Adrenal gland (tissue), 12 donors: Measurements from ENCODE around the gene C9orf50. TPM values are rescaled to one million over a fixed set of nuclear protein-coding genes. Genes with fewer than 3 reads are reported as not detected.

Source experiments
- DNase-seq, 7 donors: peaks; one replicate each; pipeline ENCODE4 v3.0.0-alpha.2; 2019 to 2020
- H3K27ac ChIP-seq, 5 donors: fragments of 200-600 bp; sonication (generic) in 4 of 5; 1 replicate in 3 of 5; 2 replicates in 2 of 5; pipeline versions ENCODE4 v1.5.1 to v1.8.0; 2016 to 2020; ENCODE audit warnings: mild to moderate bottlenecking in 1 of 5
- H3K27me3 ChIP-seq: fragments of 200-600 bp; 2 replicates; pipeline ENCODE4 v1.8.0; 2021
- H3K36me3 ChIP-seq, 2 donors: fragments of 200-600 bp; replicated peaks in 1 of 2; 1 replicate in 1 of 2; 2 replicates in 1 of 2; pipeline versions ENCODE4 v1.5.1 to v1.8.0; 2018 to 2022
- H3K4me1 ChIP-seq, 2 donors: fragments of 200-600 bp; replicated peaks in 1 of 2; 1 replicate in 1 of 2; 2 replicates in 1 of 2; pipeline versions ENCODE4 v1.5.1 to v1.8.0; 2018 to 2021
- H3K4me3 ChIP-seq, 4 donors: fragments of 200-600 bp; sonication (generic) in 3 of 4; one replicate each; pipeline ENCODE4 v1.5.1; 2016 to 2018
- H3K9me3 ChIP-seq, 3 donors: fragments of 200-600 bp; sonication (generic) in 1 of 3; replicated peaks in 1 of 3; 1 replicate in 2 of 3; 2 replicates in 1 of 3; pipeline versions ENCODE4 v1.5.1 to v1.8.0; 2016 to 2021
- CTCF ChIP-seq, 6 experiments: fragments of 450-650 bp in 4 of 6; fragments of 200-600 bp in 2 of 6; sonication (generic) in 1 of 6; IDR thresholded peaks; 1 replicate in 5 of 6; 2 replicates in 1 of 6; pipeline versions ENCODE4 v1.5.1 to v1.8.0; 2016 to 2021; ENCODE audit warnings: antibody characterized with exemption in 6 of 6, mild to moderate bottlenecking in 2 of 6, moderate library complexity in 1 of 6
- POLR2A ChIP-seq, 2 donors: fragments of 450-650 bp; IDR thresholded peaks; one replicate each; pipeline ENCODE4 v1.6.1; 2017; ENCODE audit warnings: antibody characterized with exemption in 2 of 2, mild to moderate bottlenecking in 2 of 2, moderate library complexity in 1 of 2
- WGBS, 4 donors: extraction: QIAGEN DNeasy Blood & Tissue Kit in 2 of 4; methylation state at CpG; one replicate each; pipeline versions ENCODE4 v1.1.5 to v1.1.7; 2013 to 2017; 5-methylcytosine and 5-hydroxymethylcytosine counted together
- intact Hi-C, 2 donors: fragments of 100-400 bp; cut with DNase I; formaldehyde crosslinking; loops; one replicate each; pipeline versions ENCODE4 v1.14.1 to v1.15.0; 2022 to 2023
- polyA plus RNA-seq, 3 donors: library from polyadenylated mRNA; stranded (reverse); fragments of 200-250 nt in 2 of 3; fragments of 350-450 nt in 1 of 3; fragmentation: Illumina TruSeq in 1 of 3; extraction: RNeasy Lipid Tissue Mini Kit (QIAGEN cat#74804) in 1 of 3; gene quantifications; one replicate each; pipeline ENCODE4 v1.2.3, GENCODE V29; 2013 to 2014
- total RNA-seq, 9 donors: library from RNA; depleted of rRNA in 4 of 9; stranded (reverse); fragments of >200 nt in 4 of 9; fragments of 120-200 nt in 1 of 9; fragmentation: NEBNext Ultra II Directional in 1 of 9; extraction: Animal tissue kit (Norgen Biotek cat#: 25700) in 1 of 9; gene quantifications; one replicate each; pipeline versions ENCODE4 v1.1.0 to v1.2.4, GENCODE V29; 2013 to 2023
- donor health status: healthy with polysubstance abuse.
- donor health status: Bipolar disorder and iron deficiency.
- donor health status: DM: yes; HTN: yes; CAD: no.
- donor health status: DM: no; HTN: no; CAD: no.
- donor health status: DM: no; HTN: no; CAD: no.
- donor health status: DM: yes; HTN: yes; CAD: no.

C9orf50 gene
- total and polyA plus RNA-seq, 12 donors: 0.11 to 0.74 (median 0.37) TPM; not detected in 7

GRCh38 chr9:129610213-129610472 is 10.8 kb downstream of the C9orf50 start:
- intact Hi-C loops: loop anchor here (2.0 to 10.0 kb wide), 4 partner anchors 225 to 473 kb away; no protein-coding TSS in a partner anchor
- WGBS, 4 donors: 0 to 1% (median 0%) methylated on average over 8 to 24 of the region's 24 CpGs; no CpG with 5 or more reads in 1 of the 4 donors
- peak in 1 of 7 donors; percentile 60 for DNase-seq
- peaks cover 14 to 35% of the 10 kb centered on the region in 2 donors for H3K4me1 ChIP-seq
- H3K9me3 ChIP-seq: no peaks in the 10 kb centered on the region
- H3K27ac ChIP-seq: peak overlapping the region; percentile 48 to 92 (median 80)
- no peaks in the 10 kb centered on the region for H3K36me3 ChIP-seq
- H3K4me3 ChIP-seq: peak overlapping the region in 2 of 4 donors; percentile 67 to 90
- H3K27me3 ChIP-seq: no peaks in the 10 kb centered on the region
- no peak for TF ChIP-seq CTCF (IDR thresholded peaks at IDR 0.05)
- TF ChIP-seq POLR2A (IDR thresholded peaks at IDR 0.05): no peak

GRCh38 chr9:129609486-129610212 is 11.3 kb downstream of the C9orf50 start:
- no peaks in the 10 kb centered on the region for H3K9me3 ChIP-seq
- H3K27ac ChIP-seq: peak overlapping the region; percentile 13 to 92 (median 80)
- no peaks in the 10 kb centered on the region for H3K27me3 ChIP-seq
- TF ChIP-seq POLR2A (IDR thresholded peaks at IDR 0.05) (no peak), CTCF (IDR thresholded peaks at IDR 0.05) (no peak)
- no peaks in the 10 kb centered on the region for H3K36me3 ChIP-seq
- 12 to 33% (median 21%) methylated on average over 9 to 27 of the region's 30 CpGs for WGBS, 4 donors
- intact Hi-C loops: loop anchor here (2.0 to 10.0 kb wide), 7 partner anchors 107 to 472 kb away; no protein-coding TSS in a partner anchor
- DNase-seq: peak in 4 of 7 donors; percentile 54 to 74 (median 60)
- H3K4me1 ChIP-seq: peaks cover 14 to 35% of the 10 kb centered on the region in 2 donors
- H3K4me3 ChIP-seq: peak overlapping the region in 2 of 4 donors; percentile 67 to 90

- H3K4me3 ChIP-seq: no peak overlapping the region
- no peak for TF ChIP-seq POLR2A (IDR thresholded peaks at IDR 0.05)
- TF ChIP-seq CTCF (IDR thresholded peaks at IDR 0.05): no peak
- intact Hi-C loops: loop anchor here (2.0 to 5.0 kb wide), 3 partner anchors 107 to 432 kb away; no protein-coding TSS in a partner anchor
- H3K27me3 ChIP-seq: no peaks in the 10 kb centered on the region
- no peaks in the 10 kb centered on the region for H3K36me3 ChIP-seq
- 71 to 80% (median 77%) methylated on average over 20 to 27 of the region's 27 CpGs for WGBS, 4 donors
- peaks cover 14 to 35% of the 10 kb centered on the region in 2 donors for H3K4me1 ChIP-seq
- no peaks in the 10 kb centered on the region for H3K9me3 ChIP-seq
- DNase-seq: peak in 4 of 7 donors; percentile 56 to 75 (median 64)
- H3K27ac ChIP-seq: peak overlapping the region in 4 of 5 donors; percentile 38 to 92 (median 67)
These were observed 12.1 kb downstream of the C9orf50 start for GRCh38 chr9:129608561-129609481.

- no peak overlapping the region for H3K4me3 ChIP-seq
- no peak for TF ChIP-seq CTCF (IDR thresholded peaks at IDR 0.05)
- TF ChIP-seq POLR2A (IDR thresholded peaks at IDR 0.05): no peak
- peaks cover 14 to 35% of the 10 kb centered on the region in 2 donors for H3K4me1 ChIP-seq
- no peaks in the 10 kb centered on the region for H3K36me3 ChIP-seq
- intact Hi-C loops: loop anchor here (5.0 kb wide), 2 partner anchors 105 to 120 kb away; no protein-coding TSS in a partner anchor
- H3K27ac ChIP-seq: peak overlapping the region in 4 of 5 donors; percentile 0 to 92 (median 44)
- no peaks in the 10 kb centered on the region for H3K27me3 ChIP-seq
- no peak for DNase-seq
- WGBS, 4 donors: 21 to 75% (median 73%) methylated on average over 1 to 6 of the region's 6 CpGs
- no peaks in the 10 kb centered on the region for H3K9me3 ChIP-seq
These were observed 13.9 kb downstream of the C9orf50 start for GRCh38 chr9:129607027-129607387.
